ENCODE results near the gene FOXD1.

DNA sequence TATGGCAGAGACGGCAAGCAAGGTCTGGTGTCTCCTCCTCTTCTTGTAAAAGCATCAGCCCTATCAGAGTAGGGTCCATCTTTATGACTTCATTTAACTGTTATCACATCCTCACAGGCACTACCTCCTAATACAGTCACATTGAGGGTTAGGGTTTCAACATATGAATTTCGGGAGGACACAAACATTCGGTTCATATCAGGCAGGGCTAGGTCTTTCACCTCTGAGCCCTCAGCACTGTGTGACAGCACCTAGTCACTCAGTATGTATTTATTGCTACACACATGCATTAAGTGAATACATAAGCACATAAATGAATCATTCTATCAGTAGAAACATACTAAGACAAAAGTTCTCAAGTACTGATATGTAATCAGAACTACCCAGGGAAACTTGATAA is 40.2 kb upstream of the FOXD1 start:
- no peak for TF ChIP-seq EZH2phosphoT487 (IDR thresholded peaks at IDR 0.05; ENCODE audit: borderline replicate concordance, low read length)
- TF ChIP-seq, protein P1, sequence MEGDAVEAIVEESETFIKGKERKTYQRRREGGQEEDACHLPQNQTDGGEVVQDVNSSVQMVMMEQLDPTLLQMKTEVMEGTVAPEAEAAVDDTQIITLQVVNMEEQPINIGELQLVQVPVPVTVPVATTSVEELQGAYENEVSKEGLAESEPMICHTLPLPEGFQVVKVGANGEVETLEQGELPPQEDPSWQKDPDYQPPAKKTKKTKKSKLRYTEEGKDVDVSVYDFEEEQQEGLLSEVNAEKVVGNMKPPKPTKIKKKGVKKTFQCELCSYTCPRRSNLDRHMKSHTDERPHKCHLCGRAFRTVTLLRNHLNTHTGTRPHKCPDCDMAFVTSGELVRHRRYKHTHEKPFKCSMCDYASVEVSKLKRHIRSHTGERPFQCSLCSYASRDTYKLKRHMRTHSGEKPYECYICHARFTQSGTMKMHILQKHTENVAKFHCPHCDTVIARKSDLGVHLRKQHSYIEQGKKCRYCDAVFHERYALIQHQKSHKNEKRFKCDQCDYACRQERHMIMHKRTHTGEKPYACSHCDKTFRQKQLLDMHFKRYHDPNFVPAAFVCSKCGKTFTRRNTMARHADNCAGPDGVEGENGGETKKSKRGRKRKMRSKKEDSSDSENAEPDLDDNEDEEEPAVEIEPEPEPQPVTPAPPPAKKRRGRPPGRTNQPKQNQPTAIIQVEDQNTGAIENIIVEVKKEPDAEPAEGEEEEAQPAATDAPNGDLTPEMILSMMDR (IDR thresholded peaks at IDR 0.05; ENCODE audit: low read depth, low read length, poor library complexity, severe bottlenecking), result no peak

All from DOHH2 (cell line).